ENCODE measurements around the gene RGS6. TPM values are rescaled to one million over a fixed set of nuclear protein-coding genes. Genes with fewer than 3 reads are reported as not detected.

Gene RGS6
- total RNA-seq, 4 donors from 2014 or later, result 0.83 to 2.4 (median 1.5) TPM

DNA sequence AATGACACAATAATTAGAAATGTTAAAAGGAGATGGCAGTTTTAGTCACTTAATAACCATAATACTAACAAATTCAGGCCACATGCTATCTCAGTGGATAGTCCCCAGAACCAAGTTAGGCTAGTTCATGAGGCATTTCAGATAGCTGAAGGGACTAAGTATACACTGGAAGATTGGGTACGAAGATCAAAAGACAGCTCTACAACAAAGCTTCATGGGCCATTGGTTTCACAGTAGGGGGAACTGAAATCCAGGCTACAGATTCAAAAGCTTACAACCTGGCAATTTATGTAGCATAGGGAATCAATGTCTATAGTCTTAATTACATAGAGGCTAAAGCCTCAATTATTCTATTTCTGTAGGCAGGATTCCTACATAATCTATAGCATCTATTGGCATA, 343.0 kb downstream of the RGS6 start:
- Histone ChIP-seq H3K36me3 (no peaks in the 10 kb centered on the region), H3K9me3 (no peaks in the 10 kb centered on the region)
- DNase-seq (ENCODE audit: extremely low spot score), result peak; percentile 24

GRCh38 chr14:72278316-72278715, 346.1 kb downstream of the RGS6 start:
- no peak for DNase-seq (ENCODE audit: extremely low spot score)
- peaks cover 0 to 5% (median 0%) of the 10 kb centered on the region in 4 donors for H3K9me3 ChIP-seq
- no peaks in the 10 kb centered on the region for H3K27me3 ChIP-seq
- H3K27ac ChIP-seq (replicated peaks in 1 of 4), result no peak overlapping the region
- 87% methylated on average over 3 of the region's 3 CpGs for WGBS
- TF ChIP-seq POLR2AphosphoS5 (IDR thresholded peaks at IDR 0.05), result no peak
- TF ChIP-seq, protein P1, sequence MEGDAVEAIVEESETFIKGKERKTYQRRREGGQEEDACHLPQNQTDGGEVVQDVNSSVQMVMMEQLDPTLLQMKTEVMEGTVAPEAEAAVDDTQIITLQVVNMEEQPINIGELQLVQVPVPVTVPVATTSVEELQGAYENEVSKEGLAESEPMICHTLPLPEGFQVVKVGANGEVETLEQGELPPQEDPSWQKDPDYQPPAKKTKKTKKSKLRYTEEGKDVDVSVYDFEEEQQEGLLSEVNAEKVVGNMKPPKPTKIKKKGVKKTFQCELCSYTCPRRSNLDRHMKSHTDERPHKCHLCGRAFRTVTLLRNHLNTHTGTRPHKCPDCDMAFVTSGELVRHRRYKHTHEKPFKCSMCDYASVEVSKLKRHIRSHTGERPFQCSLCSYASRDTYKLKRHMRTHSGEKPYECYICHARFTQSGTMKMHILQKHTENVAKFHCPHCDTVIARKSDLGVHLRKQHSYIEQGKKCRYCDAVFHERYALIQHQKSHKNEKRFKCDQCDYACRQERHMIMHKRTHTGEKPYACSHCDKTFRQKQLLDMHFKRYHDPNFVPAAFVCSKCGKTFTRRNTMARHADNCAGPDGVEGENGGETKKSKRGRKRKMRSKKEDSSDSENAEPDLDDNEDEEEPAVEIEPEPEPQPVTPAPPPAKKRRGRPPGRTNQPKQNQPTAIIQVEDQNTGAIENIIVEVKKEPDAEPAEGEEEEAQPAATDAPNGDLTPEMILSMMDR (IDR thresholded peaks at IDR 0.05), result no peak
- no peak for TF ChIP-seq EP300 (IDR thresholded peaks at IDR 0.05)
- TF ChIP-seq POLR2A (IDR thresholded peaks at IDR 0.05; ENCODE audit: low read depth), result no peak
- H3K4me1 ChIP-seq, result no peaks in the 10 kb centered on the region
- no peaks in the 10 kb centered on the region for H3K36me3 ChIP-seq
- intact Hi-C loops (cut with DNase I), result no loop called here
- H3K4me3 ChIP-seq, result no peak overlapping the region

More for the DNA sequence above, 343.0 kb downstream of the RGS6 start:
- no peak for TF ChIP-seq POLR2A (IDR thresholded peaks at IDR 0.05; ENCODE audit: low read depth)
- no peak for TF ChIP-seq EP300 (IDR thresholded peaks at IDR 0.05)
- no peak for TF ChIP-seq POLR2AphosphoS5 (IDR thresholded peaks at IDR 0.05)
- TF ChIP-seq, protein P1 (IDR thresholded peaks at IDR 0.05), result no peak
- intact Hi-C loops (cut with DNase I), result no loop called here
- no peak overlapping the region for H3K27ac ChIP-seq (replicated peaks in 1 of 4)
- no peaks in the 10 kb centered on the region for H3K27me3 ChIP-seq
- peaks cover 0 to 4% (median under 1%) of the 10 kb centered on the region in 4 donors for H3K4me1 ChIP-seq
- WGBS, result 87% methylated on average over 1 of the region's 1 CpG
- H3K4me3 ChIP-seq, result no peak overlapping the region

DNA sequence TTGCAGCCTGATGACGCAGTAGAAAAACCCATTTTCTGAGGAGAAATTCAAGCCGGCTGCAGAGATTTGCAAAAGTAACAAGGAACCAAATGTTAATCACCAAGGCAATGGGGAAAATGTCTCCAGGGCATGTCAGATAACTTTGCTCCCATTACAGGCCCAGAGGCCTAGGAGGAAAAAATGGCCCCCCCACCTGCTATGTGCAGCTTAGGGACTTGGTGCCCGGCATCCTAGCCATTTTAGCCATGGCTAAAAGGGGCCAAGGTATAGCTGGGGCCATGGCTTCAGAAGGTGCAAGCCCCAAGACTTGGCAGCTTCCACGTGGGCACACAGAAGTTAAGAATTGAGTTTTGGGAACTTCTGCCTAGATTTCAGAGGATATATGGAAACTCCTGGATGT, 351.9 kb downstream of the RGS6 start:
- DNase-seq (ENCODE audit: extremely low spot score), result peak; percentile 17
- TF ChIP-seq EP300 (IDR thresholded peaks at IDR 0.05), result no peak
- TF ChIP-seq POLR2AphosphoS5 (IDR thresholded peaks at IDR 0.05), result no peak
- no peak for TF ChIP-seq POLR2A (IDR thresholded peaks at IDR 0.05; ENCODE audit: low read depth)
- no peak overlapping the region for H3K27ac ChIP-seq (replicated peaks in 1 of 4)
- peaks cover 0 to 29% (median 12%) of the 10 kb centered on the region in 4 donors for H3K9me3 ChIP-seq
- no peaks in the 10 kb centered on the region for H3K36me3 ChIP-seq
- intact Hi-C loops (cut with DNase I), result no loop called here
- no peaks in the 10 kb centered on the region for H3K4me1 ChIP-seq
- 94% methylated on average over 4 of the region's 4 CpGs for whole genome bisulfite sequencing
- H3K4me3 ChIP-seq, result no peak overlapping the region
- no peaks in the 10 kb centered on the region for H3K27me3 ChIP-seq

DNA sequence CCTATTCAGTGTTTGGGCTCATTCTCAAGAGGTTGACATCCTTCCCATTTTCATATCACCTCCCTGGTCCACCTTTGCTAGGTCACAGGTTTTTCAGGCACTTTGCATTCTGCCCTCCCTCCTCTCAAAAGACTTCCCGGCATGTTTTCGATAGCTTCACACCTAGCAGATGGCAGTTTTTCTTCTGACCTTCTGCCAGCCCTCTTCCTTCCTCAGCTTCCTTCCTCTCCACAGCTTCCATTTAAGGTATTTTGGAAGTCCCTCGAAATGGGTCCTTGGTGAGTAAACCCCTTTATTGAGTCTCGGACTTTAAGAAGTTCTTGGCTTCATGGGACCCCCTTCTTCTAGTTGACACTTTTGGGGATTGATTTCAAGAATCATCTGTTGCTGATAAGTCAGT, 358.0 kb downstream of the RGS6 start:
- intact Hi-C loops (cut with DNase I), result no loop called here
- peaks cover 0 to 6% (median 0%) of the 10 kb centered on the region in 4 donors for H3K4me1 ChIP-seq
- DNase-seq (ENCODE audit: extremely low spot score), result peak; percentile 62
- H3K27me3 ChIP-seq, result no peaks in the 10 kb centered on the region
- no peaks in the 10 kb centered on the region for H3K36me3 ChIP-seq
- H3K4me3 ChIP-seq, result no peak overlapping the region
- TF ChIP-seq POLR2A (IDR thresholded peaks at IDR 0.05; ENCODE audit: low read depth) (no peak), POLR2AphosphoS5 (IDR thresholded peaks at IDR 0.05) (no peak), EP300 (IDR thresholded peaks at IDR 0.05) (no peak)
- TF ChIP-seq, protein P1 (IDR thresholded peaks at IDR 0.05), result no peak
- H3K27ac ChIP-seq (replicated peaks in 1 of 4), result no peak overlapping the region
- H3K9me3 ChIP-seq, result peaks cover 0 to 7% (median under 1%) of the 10 kb centered on the region in 4 donors
- WGBS, result 76% methylated on average over 4 of the region's 4 CpGs

GRCh38 chr14:72291908-72292688, 359.9 kb downstream of the RGS6 start:
- peaks cover 0 to 6% (median 0%) of the 10 kb centered on the region in 4 donors for H3K4me1 ChIP-seq
- H3K27me3 ChIP-seq, result no peaks in the 10 kb centered on the region
- peak; percentile 89 for DNase-seq (ENCODE audit: extremely low spot score)
- no peaks in the 10 kb centered on the region for H3K36me3 ChIP-seq
- H3K9me3 ChIP-seq, result peaks cover 0 to 4% (median 0%) of the 10 kb centered on the region in 4 donors
- TF ChIP-seq, protein P1 (IDR thresholded peaks at IDR 0.05), result peak; percentile 67 to 81 (median 71)
- no peak for TF ChIP-seq POLR2AphosphoS5 (IDR thresholded peaks at IDR 0.05)
- peak overlapping the region in 1 of 4 donors; percentile 5 for H3K4me3 ChIP-seq
- no peak overlapping the region for H3K27ac ChIP-seq (replicated peaks in 1 of 4)
- WGBS, result 49% methylated on average over 16 of the region's 16 CpGs
- intact Hi-C loops (cut with DNase I), result no loop called here
